HepG2 (cell line): ENCODE results near the gene HECTD4. TPM values are rescaled to one million over a fixed set of nuclear protein-coding genes. Genes with fewer than 3 reads are reported as not detected.

Experiments used
- HDAC6 ChIP-seq: fragments of 200-600 bp; sonication (generic); IDR thresholded peaks from 2 replicates; pipeline ENCODE4 v1.7.0; 2017; ENCODE audit warnings: mild to moderate bottlenecking, antibody characterized with exemption, low read length, low read depth
- HOXA5 ChIP-seq: sonication (generic); formaldehyde crosslinking; IDR thresholded peaks from 2 replicates; pipeline ENCODE4 v1.4.0; 2020; ENCODE audit warnings: missing genetic modification reagents
- JDP2 ChIP-seq: sonication (generic); formaldehyde crosslinking; IDR thresholded peaks from 2 replicates; pipeline ENCODE4 v1.8.1; 2022; ENCODE audit warnings: missing genetic modification reagents, borderline replicate concordance
- PAWR ChIP-seq: sonication (generic); formaldehyde crosslinking; IDR thresholded peaks from 2 replicates; pipeline ENCODE4 v1.4.0; 2020; ENCODE audit warnings: missing genetic modification reagents, mild to moderate bottlenecking, borderline replicate concordance
- SAFB2 ChIP-seq: sonication (generic); formaldehyde crosslinking; IDR thresholded peaks from 2 replicates; pipeline ENCODE4 v1.5.1; 2020; ENCODE audit warnings: missing genetic modification reagents, low read depth, mild to moderate bottlenecking, borderline replicate concordance
- ZNF451 ChIP-seq: sonication (generic); formaldehyde crosslinking; IDR thresholded peaks from 2 replicates; pipeline ENCODE4 v1.5.0; 2020; ENCODE audit warnings: mild to moderate bottlenecking, missing genetic modification reagents
- ZNF512B ChIP-seq: sonication (generic); formaldehyde crosslinking; IDR thresholded peaks from 2 replicates; pipeline ENCODE4 v1.5.1; 2020; ENCODE audit warnings: missing genetic modification reagents, mild to moderate bottlenecking, borderline replicate concordance
- ZNF709 ChIP-seq: sonication (generic); formaldehyde crosslinking; IDR thresholded peaks from 2 replicates; pipeline ENCODE4 v1.5.0; 2020; ENCODE audit warnings: mild to moderate bottlenecking, missing genetic modification reagents
- ZSCAN30 ChIP-seq: sonication (generic); formaldehyde crosslinking; IDR thresholded peaks from 2 replicates; pipeline ENCODE4 v1.5.0; 2020; ENCODE audit warnings: mild to moderate bottlenecking, missing genetic modification reagents
- polyA plus RNA-seq, 8 experiments: library from polyadenylated mRNA; depleted of rRNA in 3 of 8; stranded (reverse) in 7 of 8; unstranded in 1 of 8; fragments of >200 nt; fragmentation: Illumina TruSeq in 4 of 8; extraction: Trizol in 4 of 8; gene quantifications; 2 replicates each; pipeline versions ENCODE4 v1.2.1 to v1.2.3, GENCODE V29; 2011 to 2016; ENCODE audit warnings: low read depth in 4 of 8, missing spikeins in 1 of 8, mixed read lengths in 1 of 8; ENCODE audit not compliant: insufficient read depth in 1 of 8
- total RNA-seq, 5 experiments: library from RNA; depleted of rRNA; stranded (reverse); fragments of >200 nt; fragmentation: Illumina TruSeq; extraction: Trizol; gene quantifications; 2 replicates each; pipeline ENCODE4 v1.2.3, GENCODE V29; 2016; ENCODE audit warnings: low read depth in 1 of 5
- TF ChIP-seq, protein P1 (sequence below): sonication (generic); formaldehyde crosslinking; IDR thresholded peaks from 2 replicates; pipeline ENCODE4 v1.4.0; 2020; ENCODE audit warnings: missing genetic modification reagents, borderline replicate concordance
- TF ChIP-seq, protein P2 (sequence below): sonication (generic); formaldehyde crosslinking; IDR thresholded peaks from 2 replicates; pipeline ENCODE4 v1.5.0; 2020; ENCODE audit warnings: mild to moderate bottlenecking, missing genetic modification reagents, moderate library complexity
- TF ChIP-seq, protein P3 (sequence below): sonication (generic); formaldehyde crosslinking; conservative IDR thresholded peaks from 2 replicates; pipeline ENCODE4 v1.4.0; 2020; ENCODE audit warnings: missing genetic modification reagents
- TF ChIP-seq, protein P4 (sequence below): sonication (generic); formaldehyde crosslinking; IDR thresholded peaks from 2 replicates; pipeline ENCODE4 v1.5.0; 2020; ENCODE audit warnings: missing genetic modification reagents
- TF ChIP-seq, protein P5 (sequence below): sonication (generic); formaldehyde crosslinking; IDR thresholded peaks from 2 replicates; pipeline ENCODE4 v1.8.0; 2022; ENCODE audit warnings: mild to moderate bottlenecking, missing genetic modification reagents

Gene HECTD4
- total and polyA plus RNA-seq, 2 of the 13 experiments (the other 11 are each of a cell fraction or from before 2014, with no cell fraction given), result 9.0 to 11.4 TPM

DNA sequence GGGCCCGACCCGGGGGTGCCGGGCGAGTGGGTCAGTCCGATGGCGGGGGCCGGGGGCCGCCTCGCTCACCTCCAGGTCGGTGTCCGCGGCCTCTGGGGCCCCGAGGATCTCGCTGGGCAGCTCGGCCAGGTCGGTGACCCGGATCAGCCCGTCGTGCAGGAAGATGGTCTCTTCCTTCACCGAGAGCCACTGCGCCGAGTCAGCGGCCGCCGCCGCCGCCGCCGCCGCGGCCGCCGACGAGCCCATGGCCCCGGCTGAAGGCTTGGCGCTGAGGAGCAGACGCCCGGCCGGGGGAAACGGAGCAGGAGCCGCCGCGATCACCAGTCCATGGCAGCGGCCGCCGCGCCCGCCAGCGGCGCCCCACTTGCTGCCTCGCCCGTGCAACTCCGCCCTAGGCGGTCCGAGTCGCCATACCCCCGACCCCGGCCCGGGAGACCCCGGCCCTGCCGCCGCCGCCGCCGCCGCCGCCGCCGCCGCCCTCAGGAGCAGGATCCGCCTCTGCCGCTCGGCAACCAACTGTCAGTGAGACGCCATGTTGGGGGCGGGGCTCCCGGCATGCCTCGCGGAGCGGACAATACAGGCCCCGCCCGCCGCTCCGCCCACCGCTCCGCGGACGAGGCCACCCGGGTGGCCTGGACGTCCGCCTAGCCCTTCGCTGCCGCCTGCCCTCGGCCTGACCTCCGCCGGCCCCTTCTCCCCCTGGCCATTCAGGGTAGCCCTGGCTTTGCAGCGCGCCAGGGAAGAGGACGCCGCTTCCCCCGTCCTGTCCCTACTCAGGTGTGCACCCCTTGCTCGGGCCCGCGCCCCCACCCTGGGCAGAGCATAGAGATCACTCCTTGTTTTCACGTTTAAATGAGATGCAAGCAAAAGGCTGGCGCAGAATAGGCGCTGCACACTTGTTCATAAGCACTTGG, at the start of gene HECTD4 (continued):
- TF ChIP-seq, protein P1, sequence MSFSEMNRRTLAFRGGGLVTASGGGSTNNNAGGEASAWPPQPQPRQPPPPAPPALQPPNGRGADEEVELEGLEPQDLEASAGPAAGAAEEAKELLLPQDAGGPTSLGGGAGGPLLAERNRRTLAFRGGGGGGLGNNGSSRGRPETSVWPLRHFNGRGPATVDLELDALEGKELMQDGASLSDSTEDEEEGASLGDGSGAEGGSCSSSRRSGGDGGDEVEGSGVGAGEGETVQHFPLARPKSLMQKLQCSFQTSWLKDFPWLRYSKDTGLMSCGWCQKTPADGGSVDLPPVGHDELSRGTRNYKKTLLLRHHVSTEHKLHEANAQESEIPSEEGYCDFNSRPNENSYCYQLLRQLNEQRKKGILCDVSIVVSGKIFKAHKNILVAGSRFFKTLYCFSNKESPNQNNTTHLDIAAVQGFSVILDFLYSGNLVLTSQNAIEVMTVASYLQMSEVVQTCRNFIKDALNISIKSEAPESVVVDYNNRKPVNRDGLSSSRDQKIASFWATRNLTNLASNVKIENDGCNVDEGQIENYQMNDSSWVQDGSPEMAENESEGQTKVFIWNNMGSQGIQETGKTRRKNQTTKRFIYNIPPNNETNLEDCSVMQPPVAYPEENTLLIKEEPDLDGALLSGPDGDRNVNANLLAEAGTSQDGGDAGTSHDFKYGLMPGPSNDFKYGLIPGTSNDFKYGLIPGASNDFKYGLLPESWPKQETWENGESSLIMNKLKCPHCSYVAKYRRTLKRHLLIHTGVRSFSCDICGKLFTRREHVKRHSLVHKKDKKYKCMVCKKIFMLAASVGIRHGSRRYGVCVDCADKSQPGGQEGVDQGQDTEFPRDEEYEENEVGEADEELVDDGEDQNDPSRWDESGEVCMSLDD, result no peak
- TF ChIP-seq ZSCAN30 (no peak), PAWR (no peak), ZNF512B (no peak), HDAC6 (no peak), HOXA5 (CRISPR knock-in tag) (no peak; the same call in 1 of the 2 replicates), SAFB2 (0 out of 2 replicates have a peak, but pooled peaks have one; percentile 54), ZNF451 (CRISPR knock-in tag) (no peak), ZNF709 (CRISPR knock-in tag) (no peak), JDP2 (CRISPR knock-in tag) (no peak)
- TF ChIP-seq, protein P2, sequence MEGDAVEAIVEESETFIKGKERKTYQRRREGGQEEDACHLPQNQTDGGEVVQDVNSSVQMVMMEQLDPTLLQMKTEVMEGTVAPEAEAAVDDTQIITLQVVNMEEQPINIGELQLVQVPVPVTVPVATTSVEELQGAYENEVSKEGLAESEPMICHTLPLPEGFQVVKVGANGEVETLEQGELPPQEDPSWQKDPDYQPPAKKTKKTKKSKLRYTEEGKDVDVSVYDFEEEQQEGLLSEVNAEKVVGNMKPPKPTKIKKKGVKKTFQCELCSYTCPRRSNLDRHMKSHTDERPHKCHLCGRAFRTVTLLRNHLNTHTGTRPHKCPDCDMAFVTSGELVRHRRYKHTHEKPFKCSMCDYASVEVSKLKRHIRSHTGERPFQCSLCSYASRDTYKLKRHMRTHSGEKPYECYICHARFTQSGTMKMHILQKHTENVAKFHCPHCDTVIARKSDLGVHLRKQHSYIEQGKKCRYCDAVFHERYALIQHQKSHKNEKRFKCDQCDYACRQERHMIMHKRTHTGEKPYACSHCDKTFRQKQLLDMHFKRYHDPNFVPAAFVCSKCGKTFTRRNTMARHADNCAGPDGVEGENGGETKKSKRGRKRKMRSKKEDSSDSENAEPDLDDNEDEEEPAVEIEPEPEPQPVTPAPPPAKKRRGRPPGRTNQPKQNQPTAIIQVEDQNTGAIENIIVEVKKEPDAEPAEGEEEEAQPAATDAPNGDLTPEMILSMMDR (CRISPR knock-in tag), result no peak
- TF ChIP-seq, protein P3, sequence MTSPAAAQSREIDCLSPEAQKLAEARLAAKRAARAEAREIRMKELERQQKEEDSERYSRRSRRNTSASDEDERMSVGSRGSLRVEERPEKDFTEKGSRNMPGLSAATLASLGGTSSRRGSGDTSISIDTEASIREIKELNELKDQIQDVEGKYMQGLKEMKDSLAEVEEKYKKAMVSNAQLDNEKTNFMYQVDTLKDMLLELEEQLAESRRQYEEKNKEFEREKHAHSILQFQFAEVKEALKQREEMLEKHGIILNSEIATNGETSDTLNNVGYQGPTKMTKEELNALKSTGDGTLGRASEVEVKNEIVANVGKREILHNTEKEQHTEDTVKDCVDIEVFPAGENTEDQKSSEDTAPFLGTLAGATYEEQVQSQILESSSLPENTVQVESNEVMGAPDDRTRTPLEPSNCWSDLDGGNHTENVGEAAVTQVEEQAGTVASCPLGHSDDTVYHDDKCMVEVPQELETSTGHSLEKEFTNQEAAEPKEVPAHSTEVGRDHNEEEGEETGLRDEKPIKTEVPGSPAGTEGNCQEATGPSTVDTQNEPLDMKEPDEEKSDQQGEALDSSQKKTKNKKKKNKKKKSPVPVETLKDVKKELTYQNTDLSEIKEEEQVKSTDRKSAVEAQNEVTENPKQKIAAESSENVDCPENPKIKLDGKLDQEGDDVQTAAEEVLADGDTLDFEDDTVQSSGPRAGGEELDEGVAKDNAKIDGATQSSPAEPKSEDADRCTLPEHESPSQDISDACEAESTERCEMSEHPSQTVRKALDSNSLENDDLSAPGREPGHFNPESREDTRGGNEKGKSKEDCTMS (CRISPR knock-in tag), result no peak
- TF ChIP-seq, protein P4, sequence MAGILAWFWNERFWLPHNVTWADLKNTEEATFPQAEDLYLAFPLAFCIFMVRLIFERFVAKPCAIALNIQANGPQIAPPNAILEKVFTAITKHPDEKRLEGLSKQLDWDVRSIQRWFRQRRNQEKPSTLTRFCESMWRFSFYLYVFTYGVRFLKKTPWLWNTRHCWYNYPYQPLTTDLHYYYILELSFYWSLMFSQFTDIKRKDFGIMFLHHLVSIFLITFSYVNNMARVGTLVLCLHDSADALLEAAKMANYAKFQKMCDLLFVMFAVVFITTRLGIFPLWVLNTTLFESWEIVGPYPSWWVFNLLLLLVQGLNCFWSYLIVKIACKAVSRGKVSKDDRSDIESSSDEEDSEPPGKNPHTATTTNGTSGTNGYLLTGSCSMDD (CRISPR knock-in tag), result no peak
- TF ChIP-seq, protein P5, sequence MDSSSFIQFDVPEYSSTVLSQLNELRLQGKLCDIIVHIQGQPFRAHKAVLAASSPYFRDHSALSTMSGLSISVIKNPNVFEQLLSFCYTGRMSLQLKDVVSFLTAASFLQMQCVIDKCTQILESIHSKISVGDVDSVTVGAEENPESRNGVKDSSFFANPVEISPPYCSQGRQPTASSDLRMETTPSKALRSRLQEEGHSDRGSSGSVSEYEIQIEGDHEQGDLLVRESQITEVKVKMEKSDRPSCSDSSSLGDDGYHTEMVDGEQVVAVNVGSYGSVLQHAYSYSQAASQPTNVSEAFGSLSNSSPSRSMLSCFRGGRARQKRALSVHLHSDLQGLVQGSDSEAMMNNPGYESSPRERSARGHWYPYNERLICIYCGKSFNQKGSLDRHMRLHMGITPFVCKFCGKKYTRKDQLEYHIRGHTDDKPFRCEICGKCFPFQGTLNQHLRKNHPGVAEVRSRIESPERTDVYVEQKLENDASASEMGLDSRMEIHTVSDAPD (CRISPR knock-in tag), result no peak
